HUES64 (cell line): ENCODE data around the gene GRIN2A.

Experiments used
- H3K27ac ChIP-seq: 2 replicates; pipeline ENCODE4 v1.7.0; 2013; ENCODE audit warnings: low read depth, low read length, inconsistent platforms
- H3K27me3 ChIP-seq: 2 replicates; pipeline ENCODE4 v1.6.1; 2013; ENCODE audit warnings: mild to moderate bottlenecking, low read length; ENCODE audit not compliant: insufficient read depth
- H3K36me3 ChIP-seq: 2 replicates; pipeline ENCODE4 v1.6.1; 2013; ENCODE audit warnings: mild to moderate bottlenecking, low read length; ENCODE audit not compliant: insufficient read depth
- H3K4me1 ChIP-seq: 2 replicates; pipeline ENCODE4 v1.6.1; 2013; ENCODE audit warnings: mild to moderate bottlenecking, low read length, moderate library complexity; ENCODE audit not compliant: insufficient read depth
- H3K4me3 ChIP-seq: 2 replicates; pipeline ENCODE4 v1.5.1; 2013; ENCODE audit warnings: mild to moderate bottlenecking, low read length, moderate library complexity
- H3K9ac ChIP-seq: 2 replicates; pipeline ENCODE4 v1.6.1; 2013; ENCODE audit warnings: mild to moderate bottlenecking, low read depth, low read length
- H3K9me3 ChIP-seq: 2 replicates; pipeline ENCODE4 v1.6.1; 2013; ENCODE audit warnings: low read depth, low read length; ENCODE audit not compliant: insufficient read depth
- WGBS: fragments of 150-250, 120-280 bp; methylation state at CpG from one replicate; pipeline ENCODE4 v1.1.7; 2013; ENCODE audit warnings: missing lambda C conversion rate; 5-methylcytosine and 5-hydroxymethylcytosine counted together

GRIN2A gene

GRCh38 chr16:10181196-10182162, 749 bp downstream of the GRIN2A start:
- Histone ChIP-seq H3K27me3 (peaks cover 78% of the 10 kb centered on the region), H3K27ac (no peak overlapping the region), H3K9ac (peak overlapping the region; percentile 38; the same call in 1 of the 2 replicates), H3K36me3 (no peaks in the 10 kb centered on the region), H3K4me1 (no peaks in the 10 kb centered on the region), H3K9me3 (no peaks in the 10 kb centered on the region), H3K4me3 (peak overlapping the region; percentile 67)
- WGBS, result under 1% methylated on average over 85 of the region's 85 CpGs

GRCh38 chr16:10180771-10181163, 1.5 kb downstream of the GRIN2A start:
- WGBS, result 2% methylated on average over 24 of the region's 24 CpGs
- Histone ChIP-seq H3K9ac (no peak overlapping the region; the same call in 1 of the 2 replicates), H3K27me3 (peaks cover 71% of the 10 kb centered on the region), H3K4me1 (no peaks in the 10 kb centered on the region), H3K4me3 (peak overlapping the region; percentile 67), H3K27ac (no peak overlapping the region), H3K9me3 (no peaks in the 10 kb centered on the region; the same call in 1 of the 2 replicates), H3K36me3 (no peaks in the 10 kb centered on the region)

DNA sequence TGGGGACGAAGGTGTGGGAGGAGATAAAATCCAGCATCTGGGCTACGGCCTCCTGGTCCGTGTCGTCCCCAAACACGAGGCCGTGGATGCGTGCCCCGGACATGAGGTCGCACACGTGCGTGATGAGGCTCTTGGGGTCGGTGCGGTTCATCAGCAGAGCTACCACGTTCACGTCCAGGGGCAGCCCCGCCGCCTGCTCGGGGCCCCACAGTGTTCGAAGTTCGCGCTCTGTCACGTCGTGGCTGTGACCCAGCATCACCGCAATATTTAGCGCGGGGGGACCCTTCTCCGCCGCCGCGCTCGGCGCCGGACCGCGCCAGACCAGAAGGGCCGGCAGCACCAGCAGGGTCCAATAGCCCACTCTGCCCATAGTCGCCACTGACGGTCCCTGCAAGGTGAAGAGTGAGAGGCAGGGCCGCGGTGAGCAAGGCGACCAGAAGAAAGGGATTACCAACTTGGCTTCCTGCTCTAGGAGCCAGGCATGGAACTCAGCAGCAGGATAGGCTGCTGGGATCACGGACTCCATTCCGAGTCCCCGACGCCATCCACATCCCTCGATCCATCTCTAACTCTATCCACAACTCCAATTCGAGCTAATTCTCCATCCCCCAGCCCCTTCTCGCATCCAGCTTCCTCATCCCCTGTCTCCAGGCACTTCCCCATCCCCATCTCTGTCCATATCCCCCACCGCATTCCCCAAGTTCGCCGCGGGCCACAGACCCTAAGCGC, 2.0 kb downstream of the GRIN2A start:
- Histone ChIP-seq H3K27ac (no peak overlapping the region), H3K9ac (no peak overlapping the region)

DNA sequence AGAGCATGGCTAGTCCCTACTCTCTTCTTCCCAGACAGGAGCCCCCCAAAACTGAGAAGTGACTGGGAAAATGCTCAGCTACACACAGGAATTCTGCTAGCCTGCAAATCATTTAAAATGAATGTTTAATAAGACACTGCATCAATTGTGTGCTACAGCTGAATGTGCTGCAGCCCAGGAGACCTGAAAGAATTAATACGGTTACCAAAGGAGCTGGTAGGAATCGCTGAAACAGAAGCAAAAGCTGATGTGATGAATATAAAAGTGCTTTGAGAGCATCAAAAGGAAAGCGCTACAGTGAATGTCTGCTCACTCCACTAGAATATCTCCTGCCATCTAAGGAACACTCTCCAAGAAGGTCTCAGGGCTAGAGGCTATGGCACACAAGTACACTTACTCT, 3.7 kb downstream of the GRIN2A start:
- Histone ChIP-seq H3K9ac (no peak overlapping the region), H3K9me3 (no peaks in the 10 kb centered on the region; the same call in 1 of the 2 replicates), H3K36me3 (no peaks in the 10 kb centered on the region), H3K27me3 (peaks cover 49% of the 10 kb centered on the region), H3K4me3 (no peak overlapping the region), H3K4me1 (no peaks in the 10 kb centered on the region), H3K27ac (no peak overlapping the region)
- WGBS, result 95% methylated on average over 3 of the region's 3 CpGs

More for the DNA sequence above, 2.0 kb downstream of the GRIN2A start:
- Histone ChIP-seq H3K36me3 (no peaks in the 10 kb centered on the region), H3K9me3 (no peaks in the 10 kb centered on the region; the same call in 1 of the 2 replicates), H3K27me3 (peaks cover 66% of the 10 kb centered on the region), H3K4me3 (peak overlapping the region; percentile 67), H3K4me1 (no peaks in the 10 kb centered on the region)
- WGBS, result 81% methylated on average over 53 of the region's 53 CpGs

DNA sequence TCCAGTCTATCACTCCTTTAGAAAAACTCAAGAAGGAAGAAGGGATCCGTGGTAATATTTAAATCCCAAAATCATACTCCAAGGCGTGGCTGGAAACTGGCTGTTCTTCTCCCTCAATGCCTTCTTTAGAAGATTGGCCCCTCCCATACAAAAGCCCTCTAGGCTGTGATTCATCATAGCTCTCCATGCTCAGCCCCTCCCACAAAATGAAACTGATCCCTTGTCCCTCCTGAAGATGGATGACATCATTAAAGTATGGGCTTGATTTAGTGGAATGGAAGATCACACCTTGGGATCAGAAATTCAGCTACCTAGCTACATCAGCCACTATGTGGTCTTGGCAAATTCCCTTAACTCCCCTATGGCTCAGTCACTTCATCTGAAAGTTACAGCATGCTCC, 4.1 kb downstream of the GRIN2A start:
- peaks cover 45% of the 10 kb centered on the region for H3K27me3 ChIP-seq
- H3K36me3 ChIP-seq, result no peaks in the 10 kb centered on the region
- WGBS, result 86% methylated on average over 2 of the region's 2 CpGs
- no peak overlapping the region for H3K4me3 ChIP-seq
- no peaks in the 10 kb centered on the region; the same call in 1 of the 2 replicates for H3K9me3 ChIP-seq
- H3K4me1 ChIP-seq, result peaks cover 4% of the 10 kb centered on the region
- H3K27ac ChIP-seq, result no peak overlapping the region
- H3K9ac ChIP-seq, result no peak overlapping the region

GRCh38 chr16:10172848-10173655, 9.2 kb downstream of the GRIN2A start:
- no peaks in the 10 kb centered on the region for H3K27me3 ChIP-seq
- H3K9ac ChIP-seq, result no peak overlapping the region
- H3K27ac ChIP-seq, result no peak overlapping the region
- peaks cover 10% of the 10 kb centered on the region for H3K4me1 ChIP-seq
- H3K4me3 ChIP-seq, result no peak overlapping the region
- WGBS, result 79% methylated on average over 16 of the region's 16 CpGs
- no peaks in the 10 kb centered on the region; the same call in 1 of the 2 replicates for H3K9me3 ChIP-seq
- H3K36me3 ChIP-seq, result no peaks in the 10 kb centered on the region

DNA sequence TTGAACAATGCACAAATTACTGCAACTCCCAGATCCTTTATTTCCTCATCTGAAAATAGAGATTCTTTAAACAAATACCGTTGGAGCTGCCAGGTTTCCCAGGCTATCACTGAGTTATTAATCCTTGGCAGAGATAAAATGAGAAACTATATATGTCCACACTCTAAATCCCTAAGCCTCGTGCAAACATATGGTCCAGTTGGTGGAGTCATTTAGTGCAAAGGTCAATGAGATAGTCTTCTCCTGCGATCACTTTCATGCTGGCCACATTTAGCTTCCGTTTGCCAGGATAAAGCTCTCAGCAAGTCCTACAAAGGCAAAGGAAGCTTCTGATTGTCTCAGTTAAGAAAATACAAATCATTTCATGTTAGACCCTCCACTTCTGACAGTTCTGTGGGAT, 11.0 kb downstream of the GRIN2A start:
- WGBS, result 88% methylated on average over 3 of the region's 4 CpGs
- Histone ChIP-seq H3K36me3 (no peaks in the 10 kb centered on the region), H3K4me3 (no peak overlapping the region), H3K9ac (no peak overlapping the region), H3K9me3 (no peaks in the 10 kb centered on the region; the same call in 1 of the 2 replicates), H3K4me1 (peaks cover 10% of the 10 kb centered on the region), H3K27me3 (no peaks in the 10 kb centered on the region), H3K27ac (no peak overlapping the region)

- H3K36me3 ChIP-seq, result no peaks in the 10 kb centered on the region
- peaks cover 10% of the 10 kb centered on the region for H3K4me1 ChIP-seq
- no peak overlapping the region for H3K9ac ChIP-seq
- 92% methylated on average over 2 of the region's 2 CpGs for WGBS
- no peaks in the 10 kb centered on the region for H3K27me3 ChIP-seq
- no peak overlapping the region for H3K27ac ChIP-seq
- H3K4me3 ChIP-seq, result no peak overlapping the region
- no peaks in the 10 kb centered on the region for H3K9me3 ChIP-seq
Observed at GRCh38 chr16:10169904-10170410, 12.3 kb downstream of the GRIN2A start.

DNA sequence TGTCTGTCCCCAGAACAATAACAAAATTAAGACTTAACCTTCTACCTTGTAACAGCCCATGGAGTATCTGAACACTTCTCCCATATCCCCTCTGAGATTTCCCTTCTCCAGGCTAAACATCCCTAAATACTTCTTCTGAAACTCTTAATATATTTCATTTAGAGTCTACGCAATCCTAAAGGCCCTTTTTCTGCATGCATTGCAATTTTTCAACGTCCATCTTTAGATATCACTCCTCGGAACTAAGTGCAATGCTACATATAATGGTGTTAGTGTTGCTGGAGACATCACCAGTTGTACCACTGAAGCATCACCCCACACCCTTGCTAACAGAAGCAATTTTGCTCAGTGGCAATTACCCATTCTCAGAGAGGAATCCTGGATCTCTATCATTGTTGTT, 13.2 kb downstream of the GRIN2A start:
- Histone ChIP-seq H3K4me1 (peaks cover 10% of the 10 kb centered on the region), H3K36me3 (no peaks in the 10 kb centered on the region), H3K9ac (no peak overlapping the region), H3K4me3 (no peak overlapping the region), H3K9me3 (no peaks in the 10 kb centered on the region), H3K27ac (no peak overlapping the region), H3K27me3 (no peaks in the 10 kb centered on the region)
- 98% methylated on average over 3 of the region's 3 CpGs for WGBS

DNA sequence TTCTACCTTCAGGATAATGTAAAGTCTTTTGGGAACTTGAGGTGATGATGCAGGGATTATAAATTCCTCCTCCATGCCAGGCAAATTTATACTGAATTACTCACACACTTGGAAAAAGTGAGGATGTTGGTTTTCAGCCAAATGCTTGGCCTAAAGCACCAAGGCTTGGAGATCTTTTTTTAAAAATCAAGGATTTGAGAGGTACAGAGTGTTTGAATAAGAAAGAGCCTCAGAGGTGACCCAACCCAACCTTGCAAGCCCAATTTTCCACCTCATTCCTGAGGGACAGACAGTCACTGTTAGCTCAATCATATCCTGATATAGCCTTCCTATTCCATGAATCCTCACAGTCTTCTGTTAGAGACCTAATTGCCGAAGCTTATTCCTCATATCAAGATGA, 14.0 kb downstream of the GRIN2A start:
- no peak overlapping the region for H3K27ac ChIP-seq
- no peaks in the 10 kb centered on the region for H3K27me3 ChIP-seq
- peaks cover 8% of the 10 kb centered on the region for H3K4me1 ChIP-seq
- no peak overlapping the region for H3K4me3 ChIP-seq
- WGBS, result 97% methylated on average over 1 of the region's 1 CpG
- no peak overlapping the region for H3K9ac ChIP-seq
- no peaks in the 10 kb centered on the region for H3K9me3 ChIP-seq
- no peaks in the 10 kb centered on the region for H3K36me3 ChIP-seq
